ENCODE measurements around the gene TP53. TPM values are rescaled to one million over a fixed set of nuclear protein-coding genes. Genes with fewer than 3 reads are reported as not detected.

Gene TP53
- polyA plus RNA-seq (2011; rRNA removed) (27.6 and 48.4 TPM in 2 replicates), polyA minus RNA-seq (2011; rRNA and poly(A)+ RNA removed) (36.3 and 55.3 TPM in 2 replicates)

DNA sequence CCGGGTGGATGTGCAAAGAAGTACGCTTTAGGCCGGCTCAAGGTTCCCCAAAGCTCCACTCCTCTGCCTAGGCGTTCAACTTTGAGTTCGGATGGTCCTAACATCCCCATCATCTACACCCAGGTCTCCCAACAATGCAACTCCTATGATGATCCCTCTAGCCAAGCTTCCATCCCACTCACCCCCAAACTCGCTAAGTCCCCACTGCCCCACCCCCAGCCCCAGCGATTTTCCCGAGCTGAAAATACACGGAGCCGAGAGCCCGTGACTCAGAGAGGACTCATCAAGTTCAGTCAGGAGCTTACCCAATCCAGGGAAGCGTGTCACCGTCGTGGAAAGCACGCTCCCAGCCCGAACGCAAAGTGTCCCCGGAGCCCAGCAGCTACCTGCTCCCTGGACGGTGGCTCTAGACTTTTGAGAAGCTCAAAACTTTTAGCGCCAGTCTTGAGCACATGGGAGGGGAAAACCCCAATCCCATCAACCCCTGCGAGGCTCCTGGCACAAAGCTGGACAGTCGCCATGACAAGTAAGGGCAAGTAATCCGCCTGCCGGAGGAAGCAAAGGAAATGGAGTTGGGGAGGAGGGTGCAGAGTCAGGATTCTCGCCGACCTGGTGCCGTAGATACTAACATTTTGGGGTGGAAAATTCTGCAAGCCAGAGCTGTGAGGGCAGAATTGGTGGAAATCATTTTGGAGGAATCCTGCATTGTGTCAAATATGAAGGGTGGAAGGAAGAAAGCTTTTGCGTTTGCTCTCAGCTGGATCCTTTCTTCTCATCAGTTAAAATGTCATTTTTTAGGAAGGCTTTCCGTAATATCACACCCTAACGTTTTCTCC, at the start of gene TP53:
TSS of gene TP53 (minus strand) at position 419 of the 836 bp plus-strand sequence. CDS start 10,896 bp downstream, outside the sequence.
- ChIA-PET POLR2A (interaction anchor here (0.7 to 1.4 kb wide), 4 partner anchors 72 to 336 kb away, joined by 3 to 6 read pairs (median 5); no protein-coding TSS in a partner anchor), CTCF (interaction anchor here (0.6 to 5.2 kb wide), 42 partner anchors 14 to 641 kb away, joined by 3 to 91 read pairs (median 4); partner anchors contain the start of genes ATP1B2, CD68, DNAH2 and FXR2)
- Histone ChIP-seq H3K36me3 (ENCODE audit: control insufficient read depth, insufficient read depth, low read length) (no peaks in the 10 kb centered on the region), H3K27me3 (ENCODE audit: control insufficient read depth, insufficient read depth, low read length) (no peaks in the 10 kb centered on the region), H3K4me3 (ENCODE audit: low read depth, low read length) (peak within 1 kb of the TSS; percentile 52)
- DNase-seq (ENCODE audit: low read depth), result peak; percentile 62
- TF ChIP-seq, protein P1, sequence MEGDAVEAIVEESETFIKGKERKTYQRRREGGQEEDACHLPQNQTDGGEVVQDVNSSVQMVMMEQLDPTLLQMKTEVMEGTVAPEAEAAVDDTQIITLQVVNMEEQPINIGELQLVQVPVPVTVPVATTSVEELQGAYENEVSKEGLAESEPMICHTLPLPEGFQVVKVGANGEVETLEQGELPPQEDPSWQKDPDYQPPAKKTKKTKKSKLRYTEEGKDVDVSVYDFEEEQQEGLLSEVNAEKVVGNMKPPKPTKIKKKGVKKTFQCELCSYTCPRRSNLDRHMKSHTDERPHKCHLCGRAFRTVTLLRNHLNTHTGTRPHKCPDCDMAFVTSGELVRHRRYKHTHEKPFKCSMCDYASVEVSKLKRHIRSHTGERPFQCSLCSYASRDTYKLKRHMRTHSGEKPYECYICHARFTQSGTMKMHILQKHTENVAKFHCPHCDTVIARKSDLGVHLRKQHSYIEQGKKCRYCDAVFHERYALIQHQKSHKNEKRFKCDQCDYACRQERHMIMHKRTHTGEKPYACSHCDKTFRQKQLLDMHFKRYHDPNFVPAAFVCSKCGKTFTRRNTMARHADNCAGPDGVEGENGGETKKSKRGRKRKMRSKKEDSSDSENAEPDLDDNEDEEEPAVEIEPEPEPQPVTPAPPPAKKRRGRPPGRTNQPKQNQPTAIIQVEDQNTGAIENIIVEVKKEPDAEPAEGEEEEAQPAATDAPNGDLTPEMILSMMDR (IDR thresholded peaks at IDR 0.05; ENCODE audit: insufficient read depth, low read depth, low read length), result no peak

DNA sequence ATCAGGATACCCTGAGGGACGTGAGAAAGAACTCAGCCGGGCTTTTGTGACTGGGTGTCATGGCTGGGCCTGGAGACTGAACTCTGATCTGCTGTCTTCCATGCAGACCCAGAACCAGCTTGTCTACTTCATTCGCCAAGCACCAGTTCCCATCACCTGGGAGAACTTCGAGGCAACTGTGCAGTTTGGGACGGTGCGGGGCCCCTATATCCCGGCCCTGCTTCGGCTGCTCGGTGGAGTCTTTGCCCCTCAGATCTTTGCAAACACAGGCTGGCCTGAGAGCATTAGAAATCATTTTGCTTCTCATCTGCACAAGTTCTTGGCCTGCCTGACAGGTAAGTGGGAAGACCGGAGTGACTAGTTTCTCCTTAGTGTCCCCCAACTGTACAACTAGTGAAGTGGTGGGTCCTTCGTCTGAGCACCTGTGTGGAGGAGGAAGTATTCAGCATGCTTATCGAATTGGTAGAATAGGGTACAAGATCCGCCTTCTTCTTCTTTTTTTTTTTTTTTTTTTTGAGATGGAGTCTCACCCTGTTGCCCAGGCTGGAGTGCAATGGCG, 45.8 kb upstream of the TP53 start:
- ChIA-PET POLR2A (no interaction called here), CTCF (interaction anchor here (0.6 to 0.7 kb wide), 2 partner anchors 11 to 52 kb away, joined by 3 read pairs; no protein-coding TSS in a partner anchor)
- Histone ChIP-seq H3K36me3 (ENCODE audit: control insufficient read depth, insufficient read depth, low read length) (no peaks in the 10 kb centered on the region), H3K27me3 (ENCODE audit: control insufficient read depth, insufficient read depth, low read length) (peaks cover 13% of the 10 kb centered on the region), H3K4me3 (ENCODE audit: low read depth, low read length) (no peak overlapping the region)
- TF ChIP-seq, protein P1 (IDR thresholded peaks at IDR 0.05; ENCODE audit: insufficient read depth, low read depth, low read length), result no peak
- DNase-seq (ENCODE audit: low read depth), result no peak

DNA sequence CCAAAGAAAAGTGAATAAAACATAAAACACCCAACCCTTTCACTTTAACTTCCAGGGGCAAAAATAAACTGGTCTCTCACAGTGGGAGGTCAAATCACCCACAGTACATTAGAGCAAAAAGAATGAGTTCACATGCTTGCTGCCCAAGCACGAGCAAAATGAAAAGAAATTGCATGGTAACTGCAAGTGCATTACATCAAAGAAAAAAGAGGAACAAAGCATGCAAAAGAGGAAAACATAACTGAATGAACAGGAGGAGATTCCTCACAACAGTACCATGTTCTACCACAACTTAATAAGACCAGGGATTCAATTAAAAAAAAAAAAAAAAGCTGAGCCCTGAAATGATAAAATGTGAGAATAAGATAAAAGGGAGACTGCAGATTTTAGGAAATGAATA, 42.5 kb upstream of the TP53 start:
- CTCF ChIA-PET, result interaction anchor here (0.6 to 2.8 kb wide), 4 partner anchors 13 to 108 kb away, joined by 3 to 23 read pairs (median 3); partner anchors contain the start of gene TP53
- POLR2A ChIA-PET, result no interaction called here
- TF ChIP-seq, protein P1 (IDR thresholded peaks at IDR 0.05; ENCODE audit: insufficient read depth, low read depth, low read length), result no peak
- Histone ChIP-seq H3K27me3 (ENCODE audit: control insufficient read depth, insufficient read depth, low read length) (peaks cover 7% of the 10 kb centered on the region), H3K36me3 (ENCODE audit: control insufficient read depth, insufficient read depth, low read length) (no peaks in the 10 kb centered on the region), H3K4me3 (ENCODE audit: low read depth, low read length) (no peak overlapping the region)
- DNase-seq (ENCODE audit: low read depth), result no peak

DNA sequence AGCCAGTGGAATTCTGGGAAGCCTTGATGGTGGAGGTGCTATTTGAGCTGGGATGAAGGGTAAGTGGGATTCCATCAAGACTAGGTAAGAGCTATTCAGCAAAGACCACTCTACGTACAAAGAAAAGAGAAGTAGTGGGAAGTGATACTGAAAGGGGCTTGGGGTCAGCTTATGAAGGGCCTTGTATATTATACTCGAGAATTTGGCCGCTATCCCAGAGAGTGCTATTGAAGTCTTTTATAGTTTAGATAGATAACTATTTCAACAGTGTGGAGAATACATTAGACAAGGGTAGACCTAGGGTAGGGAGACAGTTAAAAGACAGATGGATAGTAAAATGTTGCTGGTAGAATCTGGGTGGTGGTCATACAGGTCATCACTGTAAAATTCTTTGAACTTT, 40.6 kb upstream of the TP53 start:
- ChIA-PET CTCF (interaction anchor here (1.0 kb wide), 1 partner anchor 94 kb away, joined by 3 read pairs; no protein-coding TSS in a partner anchor), POLR2A (no interaction called here)
- H3K27me3 ChIP-seq (ENCODE audit: control insufficient read depth, insufficient read depth, low read length), result peaks cover 7% of the 10 kb centered on the region
- TF ChIP-seq, protein P1 (IDR thresholded peaks at IDR 0.05; ENCODE audit: insufficient read depth, low read depth, low read length), result no peak
- no peak overlapping the region for H3K4me3 ChIP-seq (ENCODE audit: low read depth, low read length)
- DNase-seq (ENCODE audit: low read depth), result no peak
- H3K36me3 ChIP-seq (ENCODE audit: control insufficient read depth, insufficient read depth, low read length), result no peaks in the 10 kb centered on the region

DNA sequence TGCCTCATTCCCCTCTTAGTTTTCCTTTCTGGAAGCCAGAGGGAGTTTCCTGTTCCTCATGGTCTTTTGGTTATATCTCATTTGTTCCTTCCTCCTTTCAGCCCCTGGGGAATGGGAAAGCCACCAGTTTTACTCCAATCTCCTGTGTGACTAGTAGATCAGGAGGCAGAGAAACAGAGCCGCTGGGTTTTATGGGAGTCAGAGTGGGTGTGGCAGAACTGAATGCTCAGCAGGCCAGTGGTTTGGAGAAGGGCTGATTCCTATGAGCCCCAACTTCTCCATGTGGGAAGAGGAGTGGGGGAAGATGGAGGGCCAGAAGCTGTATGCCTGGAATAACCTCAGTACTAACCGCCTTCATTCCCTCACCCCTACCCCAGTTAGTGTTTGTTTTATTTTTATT, 34.3 kb upstream of the TP53 start:
- CTCF ChIA-PET, result no interaction called here
- Histone ChIP-seq H3K36me3 (ENCODE audit: control insufficient read depth, insufficient read depth, low read length) (no peaks in the 10 kb centered on the region), H3K4me3 (ENCODE audit: low read depth, low read length) (no peak overlapping the region), H3K27me3 (ENCODE audit: control insufficient read depth, insufficient read depth, low read length) (peaks cover 22% of the 10 kb centered on the region)
- TF ChIP-seq, protein P1 (IDR thresholded peaks at IDR 0.05; ENCODE audit: insufficient read depth, low read depth, low read length), result no peak
- no peak for DNase-seq (ENCODE audit: low read depth)
- POLR2A ChIA-PET, result no interaction called here
